Measurements from ENCODE around the gene MIAT. TPM values are rescaled to one million over a fixed set of nuclear protein-coding genes. Genes with fewer than 3 reads are reported as not detected.

Gene MIAT
- total and polyA plus RNA-seq, 8 donors: 0.28 to 0.78 (median 0.53) TPM

GRCh38 chr22:26615830-26616435, 41.5 kb upstream of the MIAT start:
- no peaks in the 10 kb centered on the region for H3K36me3 ChIP-seq
- H3K9me3 ChIP-seq: no peaks in the 10 kb centered on the region
- H3K27ac ChIP-seq: no peak overlapping the region
- TF ChIP-seq, protein P1, sequence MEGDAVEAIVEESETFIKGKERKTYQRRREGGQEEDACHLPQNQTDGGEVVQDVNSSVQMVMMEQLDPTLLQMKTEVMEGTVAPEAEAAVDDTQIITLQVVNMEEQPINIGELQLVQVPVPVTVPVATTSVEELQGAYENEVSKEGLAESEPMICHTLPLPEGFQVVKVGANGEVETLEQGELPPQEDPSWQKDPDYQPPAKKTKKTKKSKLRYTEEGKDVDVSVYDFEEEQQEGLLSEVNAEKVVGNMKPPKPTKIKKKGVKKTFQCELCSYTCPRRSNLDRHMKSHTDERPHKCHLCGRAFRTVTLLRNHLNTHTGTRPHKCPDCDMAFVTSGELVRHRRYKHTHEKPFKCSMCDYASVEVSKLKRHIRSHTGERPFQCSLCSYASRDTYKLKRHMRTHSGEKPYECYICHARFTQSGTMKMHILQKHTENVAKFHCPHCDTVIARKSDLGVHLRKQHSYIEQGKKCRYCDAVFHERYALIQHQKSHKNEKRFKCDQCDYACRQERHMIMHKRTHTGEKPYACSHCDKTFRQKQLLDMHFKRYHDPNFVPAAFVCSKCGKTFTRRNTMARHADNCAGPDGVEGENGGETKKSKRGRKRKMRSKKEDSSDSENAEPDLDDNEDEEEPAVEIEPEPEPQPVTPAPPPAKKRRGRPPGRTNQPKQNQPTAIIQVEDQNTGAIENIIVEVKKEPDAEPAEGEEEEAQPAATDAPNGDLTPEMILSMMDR (IDR thresholded peaks at IDR 0.05): no peak
- intact Hi-C loops (cut with DNase I): no loop called here
- WGBS, 2 donors: 74 to 85% methylated on average over 11 of the region's 11 CpGs
- FAIRE-seq (no peak), ATAC-seq (no peak), DNase-seq (no peak)
- no peaks in the 10 kb centered on the region for H3K27me3 ChIP-seq
- no peak overlapping the region for H3K4me3 ChIP-seq
- no peaks in the 10 kb centered on the region for H3K4me1 ChIP-seq

DNA sequence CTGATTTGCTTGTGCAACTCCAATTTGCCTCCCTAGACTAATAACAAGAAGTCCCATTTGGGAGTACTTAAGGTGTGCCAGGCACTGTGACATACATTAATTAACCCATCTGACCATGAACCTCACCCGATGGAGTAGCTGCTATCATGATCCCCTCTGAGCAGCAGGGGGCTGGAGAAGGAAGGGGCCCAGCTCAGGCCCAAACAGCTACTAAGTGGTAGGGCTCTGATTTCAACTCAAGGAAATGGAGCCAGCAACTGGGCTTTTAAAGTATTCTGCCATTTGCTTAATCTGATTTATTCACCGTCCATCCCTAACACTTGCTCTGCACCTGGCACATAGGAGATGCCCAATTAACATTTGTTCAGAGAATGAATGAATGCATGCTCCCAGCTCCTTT, 40.7 kb upstream of the MIAT start:
- TF ChIP-seq, protein P1 (IDR thresholded peaks at IDR 0.05): no peak
- Histone ChIP-seq H3K27ac (no peak overlapping the region), H3K27me3 (no peaks in the 10 kb centered on the region), H3K36me3 (no peaks in the 10 kb centered on the region), H3K9me3 (no peaks in the 10 kb centered on the region), H3K4me3 (no peak overlapping the region), H3K4me1 (no peaks in the 10 kb centered on the region)
- DNase-seq (no peak), FAIRE-seq (no peak), ATAC-seq (no peak)
- 65 to 77% methylated on average over 2 of the region's 2 CpGs for WGBS, 2 donors
- intact Hi-C loops (cut with DNase I): no loop called here

- no peak for FAIRE-seq
- peak in 2 of 4 donors; percentile 64 to 81 for ATAC-seq
- Histone ChIP-seq H3K4me1 (no peaks in the 10 kb centered on the region), H3K36me3 (no peaks in the 10 kb centered on the region), H3K4me3 (no peak within 1 kb of the TSS), H3K27ac (no peak within 1 kb of the TSS), H3K27me3 (no peaks in the 10 kb centered on the region), H3K9me3 (no peaks in the 10 kb centered on the region)
- intact Hi-C loops (cut with DNase I): no loop called here
- 66 to 70% methylated on average over 7 of the region's 7 CpGs for WGBS, 2 donors
- no peak for DNase-seq
- TF ChIP-seq, protein P1 (IDR thresholded peaks at IDR 0.05): no peak
Measured at GRCh38 chr22:26617271-26618199, 39.9 kb upstream of the MIAT start, which contains the start of gene CRYBB1. Gene CRYBB1 (minus strand): TSS chr22:26618027. CDS start chr22:26616319, 1,708 bp downstream.

DNA sequence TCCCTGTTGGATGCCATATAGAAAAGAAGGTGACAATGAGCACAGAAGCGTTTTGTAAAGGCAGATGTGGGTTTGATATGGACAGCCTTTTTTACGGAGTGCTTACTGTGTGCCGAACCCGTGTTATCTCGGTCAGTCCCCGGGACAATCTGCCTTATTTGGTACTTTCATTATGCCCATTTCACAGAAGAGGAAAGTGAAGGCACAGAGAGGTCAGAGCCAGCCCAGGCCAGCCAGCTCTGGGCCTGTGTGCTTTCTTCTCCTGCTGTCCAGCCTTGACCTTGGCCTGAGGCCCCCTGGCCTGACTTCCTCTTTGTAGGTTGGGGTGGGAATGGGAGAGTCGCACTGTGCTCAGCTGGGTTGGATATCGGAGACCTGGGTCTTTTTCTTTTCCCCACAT, 38.9 kb upstream of the MIAT start:
- H3K27me3 ChIP-seq: no peaks in the 10 kb centered on the region
- intact Hi-C loops (cut with DNase I): no loop called here

More for the DNA sequence above, 38.9 kb upstream of the MIAT start:
- Histone ChIP-seq H3K9me3 (no peaks in the 10 kb centered on the region), H3K4me1 (no peaks in the 10 kb centered on the region), H3K36me3 (no peaks in the 10 kb centered on the region), H3K4me3 (no peak overlapping the region), H3K27ac (no peak overlapping the region)
- DNase-seq (no peak), ATAC-seq (no peak), FAIRE-seq (no peak)
- 75 to 81% methylated on average over 8 of the region's 8 CpGs for WGBS, 2 donors
- TF ChIP-seq, protein P1 (IDR thresholded peaks at IDR 0.05): no peak
